Epidermal melanocyte (primary cell): ENCODE results near the gene STAT2.
"Not testable (repeated sequence)": the region's sequence is repeated elsewhere in the genome, so short reads cannot be mapped to it uniquely, and the experiment has no call there.

ENCODE experiments used
- DNase-seq: peaks from one replicate; pipeline ENCODE4 v3.0.0; 2011; ENCODE audit warnings: low spot score; ENCODE audit not compliant: insufficient read length

STAT2 gene

GRCh38 chr12:56362130-56363059 is 2.5 kb upstream of the STAT2 start, which contains the start of gene APOF:
TSS of gene APOF (minus strand) at chr12:56362857. CDS start at chr12:56362745, 112 bp downstream.
- no peak for DNase-seq

- DNase-seq, result no peak
Measured at GRCh38 chr12:56361487-56362129, 1.7 kb upstream of the STAT2 start.

DNA sequence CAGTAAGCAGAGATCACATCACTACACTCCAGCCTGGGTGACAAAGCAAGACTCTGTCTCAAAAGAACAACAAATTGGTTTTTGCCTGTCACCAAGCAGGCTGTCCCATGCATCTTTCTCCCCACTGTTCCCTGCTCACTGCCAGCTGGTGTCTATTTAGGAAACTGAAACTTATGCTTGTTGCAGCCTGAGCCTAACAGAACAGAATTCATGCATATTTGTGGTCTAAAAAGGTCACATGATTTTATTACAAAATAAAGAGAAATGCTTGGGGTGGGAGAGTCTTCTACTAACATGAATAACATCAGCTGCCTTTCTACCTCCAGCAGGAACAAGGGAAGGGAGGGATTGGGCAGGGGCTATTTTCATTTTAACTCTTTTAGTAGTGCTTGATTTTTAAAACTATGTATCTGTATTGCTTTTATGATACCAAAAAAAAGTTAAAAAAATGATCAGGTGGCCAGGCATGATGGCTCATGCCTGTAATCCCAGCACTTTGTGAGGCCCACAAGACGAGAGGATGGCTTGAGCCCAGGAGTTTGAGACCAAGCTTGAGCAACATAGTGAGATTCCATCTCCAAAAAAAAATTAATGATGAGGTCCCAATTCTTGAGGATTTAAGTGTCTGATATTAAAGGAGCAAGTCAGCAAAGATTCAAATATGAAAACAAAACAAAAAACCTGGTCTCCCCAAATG is 923 bp downstream of the STAT2 start:
- DNase-seq, result peak; percentile 77

DNA sequence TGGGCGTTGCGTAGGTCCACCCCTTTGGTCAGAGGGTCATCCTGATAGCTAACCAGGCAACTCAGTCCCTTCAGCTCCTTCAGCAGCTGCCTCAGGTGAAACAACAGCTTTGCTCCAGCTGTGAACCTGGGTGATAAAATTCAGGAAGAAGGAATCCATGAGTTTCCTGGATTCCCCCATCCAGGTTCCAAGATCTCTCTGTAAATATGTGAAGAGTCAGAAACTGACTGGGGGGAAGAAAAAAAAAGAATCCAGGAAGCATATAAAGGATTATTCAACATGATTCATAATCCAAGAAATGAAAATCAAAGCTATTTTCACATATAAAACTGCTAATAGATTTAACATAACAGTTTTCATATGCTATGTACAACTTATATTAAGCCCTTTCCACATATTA is 8.6 kb downstream of the STAT2 start:
- no peak for DNase-seq

- no peak for DNase-seq
Measured at GRCh38 chr12:56350662-56351061, 9.2 kb downstream of the STAT2 start.

DNA sequence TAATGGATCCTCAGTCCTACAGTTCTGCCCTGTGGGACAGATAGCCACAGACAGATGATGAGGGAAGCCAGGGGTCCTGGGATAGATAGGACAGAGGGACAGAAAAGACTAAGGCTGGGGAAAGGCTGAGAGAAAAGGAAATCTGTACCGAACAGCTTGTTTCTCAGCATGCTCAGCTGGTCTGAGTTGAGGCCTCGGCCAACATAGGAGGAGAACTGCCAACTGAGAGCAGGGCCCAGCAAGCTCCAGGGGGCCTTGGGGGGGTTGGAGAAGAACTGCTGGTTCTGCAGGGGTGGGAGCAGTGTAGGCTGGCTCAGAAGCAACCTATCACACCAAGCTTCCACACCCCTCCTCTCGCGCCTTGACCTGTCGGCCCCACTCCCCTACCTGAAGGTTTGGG is 11.1 kb downstream of the STAT2 start:
- no peak for DNase-seq

- DNase-seq, result not testable (repeated sequence)
Measured at GRCh38 chr12:56347255-56347654, 12.7 kb downstream of the STAT2 start.

GRCh38 chr12:56346675-56347074 is 13.2 kb downstream of the STAT2 start:
- no peak for DNase-seq

GRCh38 chr12:56342290-56342689 is 17.6 kb downstream of the STAT2 start:
- DNase-seq, result not testable (repeated sequence)

DNA sequence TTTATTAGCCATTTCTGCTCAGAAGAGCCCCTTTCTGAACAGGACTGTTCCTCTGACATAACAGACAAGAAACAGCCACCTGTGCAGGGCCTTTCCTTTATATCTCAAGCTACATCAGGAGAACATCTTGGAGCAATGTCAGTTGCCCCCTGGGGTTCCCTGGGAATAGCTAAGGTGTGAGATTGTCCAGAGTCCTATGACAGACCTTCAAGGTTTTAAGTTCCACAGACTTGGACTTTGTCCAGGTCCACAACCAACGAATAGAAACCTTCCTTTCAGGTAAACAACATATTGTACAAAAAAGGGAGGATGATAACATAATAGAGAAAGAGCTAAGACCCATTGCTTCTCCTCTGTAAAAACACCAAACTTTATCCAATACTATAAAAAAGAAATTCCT is 18.3 kb downstream of the STAT2 start:
- no peak for DNase-seq

- no peak for DNase-seq
Measured at GRCh38 chr12:56339158-56339422, 20.8 kb downstream of the STAT2 start.

GRCh38 chr12:56338308-56339157 is 21.4 kb downstream of the STAT2 start, which contains the start of gene IL23A:
TSS of gene IL23A (plus strand) at chr12:56338884. CDS start at chr12:56339045, 161 bp downstream.
- DNase-seq, result no peak

DNA sequence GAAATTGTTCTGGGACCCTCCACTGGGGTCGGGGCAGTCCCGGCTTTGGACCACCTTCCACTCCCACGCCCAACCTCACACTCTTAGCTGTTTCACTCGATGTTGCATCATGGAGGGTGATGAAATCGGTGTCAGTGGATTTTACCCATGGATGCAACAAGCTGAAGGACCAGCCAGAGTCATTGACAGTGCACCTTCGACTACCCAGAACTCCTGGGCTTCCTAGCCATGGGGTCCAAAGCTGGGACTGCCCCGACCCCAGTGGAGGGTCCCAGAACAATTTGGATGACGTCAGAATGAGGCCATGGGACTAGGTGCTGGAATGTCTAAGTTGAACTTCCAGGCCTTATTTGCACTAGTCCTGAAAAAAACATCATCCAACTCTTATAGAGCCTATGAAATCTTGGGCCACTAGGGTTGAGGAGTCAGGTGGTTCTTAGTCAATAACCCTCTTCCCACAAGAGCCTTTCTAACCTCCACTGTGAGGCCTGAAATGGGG is 22.1 kb downstream of the STAT2 start:
- DNase-seq, result no peak

DNA sequence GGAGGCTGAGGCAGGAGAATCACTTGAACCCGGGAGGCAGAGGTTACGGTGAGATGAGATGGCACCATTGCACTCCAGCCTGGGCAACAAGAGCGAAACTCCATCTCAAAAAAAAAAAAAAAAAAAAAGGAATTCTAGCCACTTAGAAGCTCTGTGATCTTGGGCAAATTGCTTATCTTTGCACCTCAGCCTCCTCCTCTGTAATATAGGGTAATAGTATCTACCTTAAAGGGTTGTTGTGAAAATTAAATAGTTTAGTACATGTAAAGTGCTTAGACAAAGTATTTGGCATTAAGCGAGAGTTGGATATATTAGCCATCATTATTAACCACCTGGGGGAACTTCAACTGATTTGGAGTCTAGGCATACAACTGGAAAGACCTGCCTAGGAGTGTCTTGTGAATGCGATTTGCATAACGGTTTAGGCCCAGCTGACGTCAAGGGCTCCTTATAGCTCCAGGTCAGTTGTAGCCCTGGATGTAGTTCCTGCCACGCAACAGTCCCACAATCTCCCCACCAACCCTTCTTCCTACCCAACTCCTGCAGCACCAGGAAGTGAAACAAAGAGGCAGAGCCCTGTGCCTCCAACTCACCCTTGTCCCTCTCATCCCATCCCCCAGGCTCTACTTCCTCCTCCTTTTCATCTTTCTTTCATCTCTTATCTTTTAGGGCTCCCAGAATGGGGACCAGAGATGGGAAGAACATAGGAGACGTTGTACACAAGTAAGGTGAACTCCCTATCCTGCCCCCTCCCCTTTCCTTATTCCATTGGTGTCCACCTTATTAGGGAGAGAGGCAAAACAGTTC is 23.3 kb downstream of the STAT2 start:
- no peak for DNase-seq

- DNase-seq, result not testable (repeated sequence)
Measured at GRCh38 chr12:56335527-56335926, 24.4 kb downstream of the STAT2 start.

DNA sequence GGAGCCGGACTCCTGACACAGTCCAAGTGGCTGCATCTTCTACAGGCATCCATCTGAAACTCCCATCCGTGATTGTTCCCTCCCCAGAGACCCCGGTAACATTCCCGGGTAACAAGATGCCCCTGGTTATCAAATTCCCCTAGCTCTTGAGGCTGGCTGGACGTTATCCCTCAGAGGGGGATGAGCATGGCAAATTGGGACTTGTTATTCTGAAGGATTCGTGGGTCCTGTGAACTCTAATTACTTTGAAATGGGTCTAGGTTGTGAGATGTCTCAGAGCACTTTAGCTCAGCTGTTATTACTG is 25.5 kb downstream of the STAT2 start:
- no peak for DNase-seq

DNA sequence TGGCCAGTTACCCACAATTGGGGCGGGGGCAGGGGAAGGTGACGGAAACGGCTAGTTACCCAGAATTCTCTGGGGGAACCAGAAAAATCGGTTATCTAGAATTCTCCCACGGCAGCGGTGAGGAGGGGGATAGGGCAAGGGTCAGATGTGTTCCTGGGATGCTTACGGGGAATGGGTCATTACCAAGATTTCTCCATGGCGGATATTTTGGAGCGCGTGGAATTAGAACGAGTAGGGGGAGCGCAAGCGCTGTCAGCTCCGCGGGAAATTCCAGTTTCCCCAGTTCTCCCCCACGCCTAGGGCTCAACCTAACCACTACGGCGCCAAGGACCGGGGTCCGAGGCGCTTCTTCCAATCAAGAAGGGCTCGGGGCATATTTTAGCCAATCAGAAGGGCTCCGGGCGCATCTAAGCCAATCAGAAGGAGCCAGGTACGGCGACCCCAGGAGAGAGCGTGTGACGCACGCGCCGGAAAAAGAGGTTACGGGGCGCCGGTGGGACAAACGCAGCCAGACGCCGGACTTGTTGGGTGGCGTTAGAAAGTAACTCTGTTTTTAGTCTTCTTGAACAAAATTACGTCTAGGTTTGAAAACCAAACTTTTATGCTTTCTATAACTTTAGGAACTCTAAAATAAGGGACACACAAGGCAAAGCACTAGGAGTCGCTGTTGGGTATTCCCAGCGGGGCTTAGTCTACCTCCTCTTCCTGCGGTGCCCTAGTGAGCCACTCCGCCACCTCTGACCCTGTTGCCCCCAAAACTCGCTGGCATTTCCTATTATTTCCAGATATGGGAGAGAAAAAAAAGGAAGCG is 26.0 kb downstream of the STAT2 start, which contains the start of gene PAN2:
Gene PAN2, minus strand, starts transcription at position 322 of the 811 bp plus-strand sequence. CDS start 906 bp downstream, outside the sequence.
- DNase-seq, result peak; percentile 98

- no peak for DNase-seq
Measured at GRCh38 chr12:56333197-56333678, 26.7 kb downstream of the STAT2 start.

- no peak for DNase-seq
Measured at GRCh38 chr12:56332512-56333196, 27.3 kb downstream of the STAT2 start.
